ENCODE measurements around the gene VPS33A.

VPS33A gene

GRCh38 chr12:122190842-122191668 is 75.2 kb downstream of the VPS33A start:
- in situ Hi-C loops (cut with HindIII; ENCODE audit: low pct_ligation_motif_present, low pct_unique_long_range_greater_than_20kb, low sequenced_read_pairs) = no loop called here
- DNase-seq = peak; percentile 82

- DNase-seq = no peak
- in situ Hi-C loops (cut with HindIII; ENCODE audit: low pct_ligation_motif_present, low pct_unique_long_range_greater_than_20kb, low sequenced_read_pairs) = no loop called here
These were observed 76.4 kb downstream of the VPS33A start for GRCh38 chr12:122189626-122190475.

GRCh38 chr12:122187466-122187865 is 78.8 kb downstream of the VPS33A start:
- in situ Hi-C loops (cut with HindIII; ENCODE audit: low pct_ligation_motif_present, low pct_unique_long_range_greater_than_20kb, low sequenced_read_pairs) = no loop called here
- DNase-seq = no peak

- in situ Hi-C loops (cut with HindIII; ENCODE audit: low pct_ligation_motif_present, low pct_unique_long_range_greater_than_20kb, low sequenced_read_pairs) = no loop called here
These were observed 80.7 kb downstream of the VPS33A start for GRCh38 chr12:122185494-122186082.

GRCh38 chr12:122185079-122185478 is 81.2 kb downstream of the VPS33A start:
- in situ Hi-C loops (cut with HindIII; ENCODE audit: low pct_ligation_motif_present, low pct_unique_long_range_greater_than_20kb, low sequenced_read_pairs) = no loop called here
- no peak for DNase-seq

More at GRCh38 chr12:122185494-122186082, 80.7 kb downstream of the VPS33A start:
- DNase-seq = no peak

GRCh38 chr12:122184517-122184916 is 81.8 kb downstream of the VPS33A start:
- DNase-seq = no peak
- in situ Hi-C loops (cut with HindIII; ENCODE audit: low pct_ligation_motif_present, low pct_unique_long_range_greater_than_20kb, low sequenced_read_pairs) = no loop called here

GRCh38 chr12:122183588-122183940 is 82.7 kb downstream of the VPS33A start:
- DNase-seq = no peak
- in situ Hi-C loops (cut with HindIII; ENCODE audit: low pct_ligation_motif_present, low pct_unique_long_range_greater_than_20kb, low sequenced_read_pairs) = no loop called here

- no peak for DNase-seq
- in situ Hi-C loops (cut with HindIII; ENCODE audit: low pct_ligation_motif_present, low pct_unique_long_range_greater_than_20kb, low sequenced_read_pairs) = no loop called here
These were observed 83.3 kb downstream of the VPS33A start, which contains the start of gene LRRC43 for GRCh38 chr12:122182887-122183587. TSS of gene LRRC43 (plus strand) at chr12:122183123. CDS start at chr12:122183145, 22 bp downstream.
